ENCODE measurements around the gene KCNH1.

KCNH1 gene

GRCh38 chr1:210631399-210631798, 502.5 kb downstream of the KCNH1 start:
- H3K27ac ChIP-seq, result no peak overlapping the region
- TF ChIP-seq CTCF (conservative IDR thresholded peaks at IDR 0.05), result no peak

GRCh38 chr1:210629276-210629675, 504.7 kb downstream of the KCNH1 start:
- no peak overlapping the region for H3K27ac ChIP-seq
- TF ChIP-seq CTCF (conservative IDR thresholded peaks at IDR 0.05), result no peak

DNA sequence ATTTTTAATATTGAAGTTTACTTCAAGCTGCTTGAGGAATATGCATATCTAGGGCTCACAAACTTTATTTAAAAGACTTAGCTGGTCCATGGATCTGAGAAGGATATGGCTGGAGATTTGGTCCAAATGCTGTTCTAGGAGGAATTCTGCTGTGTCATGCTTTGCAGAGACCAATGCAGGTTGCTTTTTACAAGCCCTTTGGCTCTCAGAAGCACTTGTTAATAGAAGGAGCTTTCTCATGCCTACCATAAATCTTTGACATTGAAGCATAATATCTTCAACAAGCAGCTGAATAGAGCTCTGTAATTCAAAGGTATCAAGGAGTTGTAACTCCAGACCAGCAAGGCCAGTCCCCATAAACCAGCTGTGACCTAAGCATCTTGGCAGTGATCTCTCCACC, 506.2 kb downstream of the KCNH1 start:
- H3K27ac ChIP-seq, result 0 out of 2 replicates have a peak overlapping the region, but pooled peaks have one; percentile 7
- TF ChIP-seq CTCF (conservative IDR thresholded peaks at IDR 0.05), result no peak

Data from VCaP (cell line).